HL-60 (cell line): ENCODE measurements around the gene CCDC6.

Experiments
- DNase-seq, 2 experiments: peaks; one replicate each; pipeline ENCODE4 v3.0.0-alpha.2; 2010 to 2020; ENCODE audit warnings: low read depth in 1 of 2, low spot score in 1 of 2
- H3K27ac ChIP-seq: fragments of 250-450 bp; sonication (Bioruptor Pico); replicated peaks from 2 replicates; pipeline ENCODE4 v1.5.1; 2020; ENCODE audit warnings: mild to moderate bottlenecking, moderate library complexity
- H3K27me3 ChIP-seq: fragments of 250-450 bp; sonication (Bioruptor Pico); 2 replicates; pipeline ENCODE4 v1.5.1; 2021; ENCODE audit warnings: mild to moderate bottlenecking, moderate library complexity; ENCODE audit not compliant: insufficient read depth, poor library complexity, severe bottlenecking
- H3K4me3 ChIP-seq: replicated peaks from 2 replicates; pipeline ENCODE4 v1.5.1; 2011; ENCODE audit warnings: mild to moderate bottlenecking, control low read depth, low read length; ENCODE audit not compliant: insufficient read depth
- GABPA ChIP-seq: IDR thresholded peaks from 2 replicates; pipeline ENCODE4 v1.6.1; 2012; ENCODE audit warnings: low read depth
- POLR2AphosphoS5 ChIP-seq: IDR thresholded peaks from 2 replicates; pipeline ENCODE4 v1.6.1; 2012; ENCODE audit warnings: low read depth
- SPI1 ChIP-seq: IDR thresholded peaks from 2 replicates; pipeline ENCODE4 v1.6.1; 2012; ENCODE audit warnings: low read depth, mild to moderate bottlenecking, borderline replicate concordance
- TF ChIP-seq, protein P1 (sequence below): IDR thresholded peaks from one replicate; pipeline ENCODE4 v1.5.1; 2011; ENCODE audit warnings: low read length, control low read depth, inconsistent platforms; ENCODE audit not compliant: insufficient read depth
- TF ChIP-seq, protein P2 (sequence below): IDR thresholded peaks from 2 replicates; pipeline ENCODE4 v1.6.1; 2012; ENCODE audit warnings: low read depth; ENCODE audit not compliant: insufficient replicate concordance

CCDC6 gene

DNA sequence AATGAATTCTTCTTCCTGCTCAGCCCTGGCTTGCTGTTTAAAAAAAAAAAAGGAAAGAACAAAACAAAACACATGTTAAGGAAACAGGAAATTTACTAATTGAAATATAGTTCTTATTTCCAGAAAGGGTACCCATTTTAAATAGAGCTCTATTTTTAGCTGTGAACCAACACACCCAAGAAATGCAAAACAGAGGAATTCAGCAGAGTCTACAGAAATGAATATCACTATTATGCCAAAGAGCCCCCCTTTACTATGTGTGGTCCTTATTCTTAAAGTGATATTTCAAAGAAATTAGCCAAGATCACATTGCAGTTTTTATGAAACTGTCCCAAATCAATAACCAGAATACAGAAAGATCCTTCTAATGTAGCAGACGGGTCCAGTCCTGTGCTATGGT lies 53.7 kb downstream of the CCDC6 start:
- H3K27ac ChIP-seq: no peak overlapping the region
- no peaks in the 10 kb centered on the region for H3K27me3 ChIP-seq
- DNase-seq: no peak
- no peak overlapping the region for H3K4me3 ChIP-seq
- TF ChIP-seq GABPA: no peak
- TF ChIP-seq, protein P1, sequence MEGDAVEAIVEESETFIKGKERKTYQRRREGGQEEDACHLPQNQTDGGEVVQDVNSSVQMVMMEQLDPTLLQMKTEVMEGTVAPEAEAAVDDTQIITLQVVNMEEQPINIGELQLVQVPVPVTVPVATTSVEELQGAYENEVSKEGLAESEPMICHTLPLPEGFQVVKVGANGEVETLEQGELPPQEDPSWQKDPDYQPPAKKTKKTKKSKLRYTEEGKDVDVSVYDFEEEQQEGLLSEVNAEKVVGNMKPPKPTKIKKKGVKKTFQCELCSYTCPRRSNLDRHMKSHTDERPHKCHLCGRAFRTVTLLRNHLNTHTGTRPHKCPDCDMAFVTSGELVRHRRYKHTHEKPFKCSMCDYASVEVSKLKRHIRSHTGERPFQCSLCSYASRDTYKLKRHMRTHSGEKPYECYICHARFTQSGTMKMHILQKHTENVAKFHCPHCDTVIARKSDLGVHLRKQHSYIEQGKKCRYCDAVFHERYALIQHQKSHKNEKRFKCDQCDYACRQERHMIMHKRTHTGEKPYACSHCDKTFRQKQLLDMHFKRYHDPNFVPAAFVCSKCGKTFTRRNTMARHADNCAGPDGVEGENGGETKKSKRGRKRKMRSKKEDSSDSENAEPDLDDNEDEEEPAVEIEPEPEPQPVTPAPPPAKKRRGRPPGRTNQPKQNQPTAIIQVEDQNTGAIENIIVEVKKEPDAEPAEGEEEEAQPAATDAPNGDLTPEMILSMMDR: no peak
- TF ChIP-seq POLR2AphosphoS5: no peak
- TF ChIP-seq, protein P2, sequence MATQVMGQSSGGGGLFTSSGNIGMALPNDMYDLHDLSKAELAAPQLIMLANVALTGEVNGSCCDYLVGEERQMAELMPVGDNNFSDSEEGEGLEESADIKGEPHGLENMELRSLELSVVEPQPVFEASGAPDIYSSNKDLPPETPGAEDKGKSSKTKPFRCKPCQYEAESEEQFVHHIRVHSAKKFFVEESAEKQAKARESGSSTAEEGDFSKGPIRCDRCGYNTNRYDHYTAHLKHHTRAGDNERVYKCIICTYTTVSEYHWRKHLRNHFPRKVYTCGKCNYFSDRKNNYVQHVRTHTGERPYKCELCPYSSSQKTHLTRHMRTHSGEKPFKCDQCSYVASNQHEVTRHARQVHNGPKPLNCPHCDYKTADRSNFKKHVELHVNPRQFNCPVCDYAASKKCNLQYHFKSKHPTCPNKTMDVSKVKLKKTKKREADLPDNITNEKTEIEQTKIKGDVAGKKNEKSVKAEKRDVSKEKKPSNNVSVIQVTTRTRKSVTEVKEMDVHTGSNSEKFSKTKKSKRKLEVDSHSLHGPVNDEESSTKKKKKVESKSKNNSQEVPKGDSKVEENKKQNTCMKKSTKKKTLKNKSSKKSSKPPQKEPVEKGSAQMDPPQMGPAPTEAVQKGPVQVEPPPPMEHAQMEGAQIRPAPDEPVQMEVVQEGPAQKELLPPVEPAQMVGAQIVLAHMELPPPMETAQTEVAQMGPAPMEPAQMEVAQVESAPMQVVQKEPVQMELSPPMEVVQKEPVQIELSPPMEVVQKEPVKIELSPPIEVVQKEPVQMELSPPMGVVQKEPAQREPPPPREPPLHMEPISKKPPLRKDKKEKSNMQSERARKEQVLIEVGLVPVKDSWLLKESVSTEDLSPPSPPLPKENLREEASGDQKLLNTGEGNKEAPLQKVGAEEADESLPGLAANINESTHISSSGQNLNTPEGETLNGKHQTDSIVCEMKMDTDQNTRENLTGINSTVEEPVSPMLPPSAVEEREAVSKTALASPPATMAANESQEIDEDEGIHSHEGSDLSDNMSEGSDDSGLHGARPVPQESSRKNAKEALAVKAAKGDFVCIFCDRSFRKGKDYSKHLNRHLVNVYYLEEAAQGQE: no peak
- TF ChIP-seq SPI1: no peak

DNA sequence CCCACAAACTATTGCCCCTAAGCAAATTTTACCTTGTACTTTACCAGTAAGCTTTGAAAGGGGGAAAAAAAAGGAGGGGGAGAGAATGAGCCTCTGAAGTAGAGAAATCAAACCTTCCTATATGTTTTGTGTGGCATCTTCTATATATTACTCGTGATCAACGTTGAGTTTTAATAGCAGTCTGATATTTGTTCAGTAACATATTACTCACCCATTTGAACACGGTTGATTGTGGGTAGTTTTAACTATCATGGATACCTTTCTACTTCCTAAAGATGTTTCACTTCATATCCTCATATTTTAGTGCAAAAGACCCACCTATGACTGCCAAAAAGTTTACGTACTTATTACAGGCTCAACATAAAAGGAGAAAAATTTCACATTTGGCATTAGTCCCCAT lies 54.5 kb downstream of the CCDC6 start:
- H3K27ac ChIP-seq: no peak overlapping the region
- no peaks in the 10 kb centered on the region for H3K27me3 ChIP-seq
- TF ChIP-seq POLR2AphosphoS5 (no peak), GABPA (no peak), SPI1 (no peak)
- TF ChIP-seq, protein P2: no peak
- TF ChIP-seq, protein P1: no peak
- no peak overlapping the region for H3K4me3 ChIP-seq
- DNase-seq: no peak

DNA sequence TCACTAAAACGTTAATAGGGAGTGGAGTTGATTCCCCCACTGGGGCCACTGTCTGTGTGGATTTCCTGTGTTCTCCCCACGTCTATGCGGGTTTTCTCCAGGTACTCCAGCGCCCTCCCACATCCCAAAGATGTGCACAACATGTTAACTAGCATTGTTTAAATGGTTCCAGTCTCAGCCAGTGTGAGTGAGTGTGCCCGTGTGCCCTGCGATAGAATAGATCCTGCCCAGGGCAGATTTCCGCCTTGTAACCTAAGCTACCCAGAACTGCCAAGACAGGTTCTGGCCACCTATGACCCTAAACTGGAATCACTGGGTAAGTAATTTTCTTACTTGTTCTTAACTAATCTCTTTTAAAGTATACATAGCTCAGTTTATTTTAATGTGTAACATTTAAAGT lies 58.5 kb downstream of the CCDC6 start:
- no peak for DNase-seq
- no peaks in the 10 kb centered on the region for H3K27me3 ChIP-seq
- H3K27ac ChIP-seq: no peak overlapping the region
- no peak overlapping the region for H3K4me3 ChIP-seq
- TF ChIP-seq SPI1 (no peak), POLR2AphosphoS5 (no peak), GABPA (no peak)
- TF ChIP-seq, protein P1: no peak
- TF ChIP-seq, protein P2: no peak
